ENCODE results near the gene DDX23. TPM values are rescaled to one million over a fixed set of nuclear protein-coding genes. Genes with fewer than 3 reads are reported as not detected.

The DDX23 gene
- total RNA-seq, 2 experiments from 2014 or later, result 69.4 to 76.5 TPM

DNA sequence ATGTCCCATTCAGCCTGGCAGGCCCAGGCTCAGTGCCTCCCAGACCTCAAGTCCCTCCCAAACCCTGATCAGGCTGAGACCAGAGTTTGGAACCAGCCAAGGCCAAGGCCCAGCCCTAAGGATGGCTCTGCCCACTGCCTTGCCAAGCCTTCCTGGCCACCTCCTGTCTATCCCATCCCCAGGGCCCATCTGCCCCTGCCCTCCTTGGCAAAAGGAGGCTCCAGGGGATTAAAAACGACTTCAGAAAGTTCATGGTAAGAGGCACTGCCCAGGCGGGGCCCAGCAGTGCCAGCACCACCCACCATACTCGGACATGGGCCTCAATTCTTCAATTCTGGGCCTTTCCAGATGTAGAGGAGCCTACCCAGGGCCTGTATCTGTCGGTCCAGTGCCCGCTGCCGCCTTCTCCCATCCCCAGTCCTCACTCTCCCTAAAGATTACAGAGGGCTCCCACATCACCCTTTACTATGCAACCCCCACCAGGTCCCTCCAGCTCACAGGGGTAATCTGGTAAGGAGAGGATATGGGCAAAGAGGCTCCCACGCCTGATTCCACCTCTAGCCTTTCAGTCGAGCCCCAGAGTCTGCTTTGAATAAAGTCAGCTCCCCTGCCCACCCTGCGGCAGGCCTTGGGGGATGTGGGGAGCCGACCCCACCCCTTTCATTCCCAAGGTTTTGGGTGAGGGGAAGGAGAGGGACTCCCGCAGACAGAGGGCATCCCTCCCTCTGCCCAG lies 64.0 kb downstream of the DDX23 start:
- Mint-ChIP-seq H3K4me3 (peak overlapping the region; percentile 40), H3K27me3 (peaks cover 56% of the 10 kb centered on the region), H3K27ac (no peak overlapping the region), H3K9me3 (no peaks in the 10 kb centered on the region), H3K4me1 (ENCODE audit: low read depth) (peaks cover 4% of the 10 kb centered on the region), H3K36me3 (ENCODE audit: low read depth) (no peaks in the 10 kb centered on the region)
- Histone ChIP-seq H3K9me3 (ENCODE audit: control insufficient read depth in 1 of 2, insufficient read depth in 1 of 2, low read length in 2 of 2) (peaks cover 0 to 2% of the 10 kb centered on the region in 2 experiments), H3K4me1 (ENCODE audit: insufficient read depth, low read length) (peaks cover 16% of the 10 kb centered on the region), H3K27me3 (ENCODE audit: control insufficient read depth in 1 of 2, insufficient read depth in 2 of 2, low read length in 2 of 2) (peaks cover 33 to 34% of the 10 kb centered on the region in 2 experiments), H3K36me3 (ENCODE audit: insufficient read depth, low read length) (no peaks in the 10 kb centered on the region), H3K4me3 (ENCODE audit: low read length) (no peak overlapping the region), H3K27ac (ENCODE audit: low read depth in 1 of 2, low read length in 2 of 2) (no peak overlapping the region)
- CTCF ChIA-PET, result no interaction called here
- TF ChIP-seq, protein P1, sequence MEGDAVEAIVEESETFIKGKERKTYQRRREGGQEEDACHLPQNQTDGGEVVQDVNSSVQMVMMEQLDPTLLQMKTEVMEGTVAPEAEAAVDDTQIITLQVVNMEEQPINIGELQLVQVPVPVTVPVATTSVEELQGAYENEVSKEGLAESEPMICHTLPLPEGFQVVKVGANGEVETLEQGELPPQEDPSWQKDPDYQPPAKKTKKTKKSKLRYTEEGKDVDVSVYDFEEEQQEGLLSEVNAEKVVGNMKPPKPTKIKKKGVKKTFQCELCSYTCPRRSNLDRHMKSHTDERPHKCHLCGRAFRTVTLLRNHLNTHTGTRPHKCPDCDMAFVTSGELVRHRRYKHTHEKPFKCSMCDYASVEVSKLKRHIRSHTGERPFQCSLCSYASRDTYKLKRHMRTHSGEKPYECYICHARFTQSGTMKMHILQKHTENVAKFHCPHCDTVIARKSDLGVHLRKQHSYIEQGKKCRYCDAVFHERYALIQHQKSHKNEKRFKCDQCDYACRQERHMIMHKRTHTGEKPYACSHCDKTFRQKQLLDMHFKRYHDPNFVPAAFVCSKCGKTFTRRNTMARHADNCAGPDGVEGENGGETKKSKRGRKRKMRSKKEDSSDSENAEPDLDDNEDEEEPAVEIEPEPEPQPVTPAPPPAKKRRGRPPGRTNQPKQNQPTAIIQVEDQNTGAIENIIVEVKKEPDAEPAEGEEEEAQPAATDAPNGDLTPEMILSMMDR (IDR thresholded peaks at IDR 0.05), result no peak
- DNase-seq, result no peak
- no peak for ATAC-seq (ENCODE audit: poor library complexity)
- POLR2A ChIA-PET, result no interaction called here
- intact Hi-C loops (cut with DNase I, micrococcal nuclease), result no loop called here

DNA sequence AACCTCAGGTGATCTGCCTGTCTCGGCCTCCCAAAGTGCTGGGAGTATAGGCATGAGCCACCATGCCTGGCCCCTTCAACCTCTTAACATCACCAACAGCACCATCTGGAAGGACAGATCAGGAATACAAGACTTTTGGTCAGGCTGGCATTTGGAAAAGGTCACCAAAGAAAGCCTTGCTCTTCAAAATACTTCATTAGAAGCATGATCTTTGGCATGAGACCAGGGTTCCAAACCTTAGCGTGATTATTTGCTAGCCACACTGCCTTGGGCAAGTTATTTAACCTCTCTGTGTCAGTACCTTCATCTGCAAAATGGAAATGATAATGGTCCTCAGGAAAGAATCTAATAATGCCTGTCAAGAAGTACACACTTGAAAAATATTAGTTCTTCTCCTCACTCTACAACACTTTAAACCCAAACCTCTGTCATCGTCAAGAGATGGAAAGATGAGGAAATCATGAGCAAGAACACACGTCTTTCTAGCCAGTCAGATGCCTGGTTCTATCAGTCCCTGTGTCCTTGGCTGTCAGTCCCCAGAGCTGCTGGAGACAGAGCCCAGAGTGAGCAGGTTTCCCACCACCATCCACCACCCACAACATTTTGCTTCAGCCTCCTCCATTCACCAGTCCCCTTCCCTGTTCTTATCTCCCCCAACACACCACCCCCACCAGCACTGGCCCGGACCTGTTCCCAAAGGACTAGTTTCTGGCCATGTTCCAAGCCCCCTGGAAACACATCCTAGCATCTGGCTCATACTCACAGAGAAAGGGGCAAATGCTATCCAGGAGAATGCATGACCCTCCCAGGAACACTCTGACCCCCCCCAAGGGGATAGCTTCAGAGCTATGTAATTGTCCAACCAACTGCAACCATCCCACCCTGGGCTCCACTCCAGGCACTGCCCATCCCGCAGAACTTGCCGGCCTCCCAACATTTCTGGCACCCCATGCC lies 65.1 kb downstream of the DDX23 start:
- peaks cover 33 to 34% of the 10 kb centered on the region in 2 experiments for H3K27me3 ChIP-seq (ENCODE audit: control insufficient read depth in 1 of 2, insufficient read depth in 2 of 2, low read length in 2 of 2)
- Mint-ChIP-seq H3K36me3 (ENCODE audit: low read depth) (no peaks in the 10 kb centered on the region), H3K9me3 (no peaks in the 10 kb centered on the region), H3K4me3 (no peak overlapping the region), H3K27me3 (peaks cover 56% of the 10 kb centered on the region), H3K4me1 (ENCODE audit: low read depth) (peaks cover 4% of the 10 kb centered on the region), H3K27ac (no peak overlapping the region)
- H3K4me3 ChIP-seq (ENCODE audit: low read length), result no peak overlapping the region
- ATAC-seq (ENCODE audit: poor library complexity) (no peak), DNase-seq (no peak)
- H3K27ac ChIP-seq (ENCODE audit: low read depth in 1 of 2, low read length in 2 of 2), result no peak overlapping the region
- no peaks in the 10 kb centered on the region for H3K36me3 ChIP-seq (ENCODE audit: insufficient read depth, low read length)
- POLR2A ChIA-PET, result interaction anchor here (0.5 kb wide), 1 partner anchor 8 kb away, joined by 4 read pairs; no protein-coding TSS in a partner anchor
- intact Hi-C loops (cut with DNase I, micrococcal nuclease), result no loop called here
- TF ChIP-seq, protein P1 (IDR thresholded peaks at IDR 0.05), result no peak
- CTCF ChIA-PET, result no interaction called here
- H3K9me3 ChIP-seq (ENCODE audit: control insufficient read depth in 1 of 2, insufficient read depth in 1 of 2, low read length in 2 of 2), result peaks cover 0 to 3% of the 10 kb centered on the region in 2 experiments
- peaks cover 16% of the 10 kb centered on the region for H3K4me1 ChIP-seq (ENCODE audit: insufficient read depth, low read length)

DNA sequence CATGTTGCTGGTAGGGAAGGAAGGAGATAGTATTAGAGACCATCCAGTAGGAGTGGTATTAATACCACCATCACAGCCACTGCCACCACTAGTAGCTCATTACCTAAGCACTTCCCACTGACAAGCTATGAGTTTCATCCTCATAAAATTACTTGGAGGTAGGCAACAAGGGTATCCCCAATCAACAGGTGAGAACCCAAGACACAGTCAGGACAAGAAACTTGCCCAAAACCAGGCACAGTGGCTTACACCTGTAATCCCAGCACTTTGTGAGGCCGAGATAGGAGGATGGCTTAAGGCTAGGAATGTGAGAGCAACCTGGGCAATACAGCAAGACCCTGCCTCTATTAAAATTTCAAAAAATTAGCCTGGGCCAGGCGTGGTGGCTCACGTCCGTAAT lies 68.5 kb downstream of the DDX23 start:
- Mint-ChIP-seq H3K36me3 (ENCODE audit: low read depth) (no peaks in the 10 kb centered on the region), H3K9me3 (no peaks in the 10 kb centered on the region), H3K27ac (no peak overlapping the region), H3K4me1 (ENCODE audit: low read depth) (no peaks in the 10 kb centered on the region), H3K4me3 (no peak overlapping the region), H3K27me3 (peaks cover 39% of the 10 kb centered on the region)
- ChIA-PET POLR2A (no interaction called here), CTCF (no interaction called here)
- H3K36me3 ChIP-seq (ENCODE audit: insufficient read depth, low read length), result no peaks in the 10 kb centered on the region
- H3K4me3 ChIP-seq (ENCODE audit: low read length), result no peak overlapping the region
- H3K4me1 ChIP-seq (ENCODE audit: insufficient read depth, low read length), result peaks cover 3% of the 10 kb centered on the region
- intact Hi-C loops (cut with DNase I, micrococcal nuclease), result no loop called here
- H3K27ac ChIP-seq (ENCODE audit: low read depth in 1 of 2, low read length in 2 of 2), result no peak overlapping the region
- peaks cover 17 to 20% of the 10 kb centered on the region in 2 experiments for H3K27me3 ChIP-seq (ENCODE audit: control insufficient read depth in 1 of 2, insufficient read depth in 2 of 2, low read length in 2 of 2)
- DNase-seq (no peak), ATAC-seq (ENCODE audit: poor library complexity) (no peak)
- TF ChIP-seq, protein P1 (IDR thresholded peaks at IDR 0.05), result no peak
- H3K9me3 ChIP-seq (ENCODE audit: control insufficient read depth in 1 of 2, insufficient read depth in 1 of 2, low read length in 2 of 2), result peaks cover 0 to 3% of the 10 kb centered on the region in 2 experiments
